Measurements from ENCODE around the gene PHF2.

Gene PHF2

GRCh38 chr9:93713716-93714115 is 137.3 kb downstream of the PHF2 start:
- no peak for DNase-seq

- DNase-seq, result no peak
These were observed 145.1 kb downstream of the PHF2 start for GRCh38 chr9:93721417-93721965.

GRCh38 chr9:93724852-93725251 is 148.5 kb downstream of the PHF2 start:
- DNase-seq, result no peak

- no peak for DNase-seq
These were observed 149.0 kb downstream of the PHF2 start for GRCh38 chr9:93725382-93725781.

GRCh38 chr9:93726147-93726546 is 149.8 kb downstream of the PHF2 start:
- DNase-seq, result no peak

Data from activated CD4-positive, alpha-beta T cell treated with anti-CD3 and anti-CD28 coated beads for 48 hours (primary cell).